Right lobe of liver (tissue), 4 donors: ENCODE data around the gene CEP70.

Experiments used
- POLR2A ChIP-seq: fragments of 450-650 bp; IDR thresholded peaks from one replicate; pipeline ENCODE4 v1.6.1; 2017; ENCODE audit warnings: antibody characterized with exemption, mild to moderate bottlenecking
- TF ChIP-seq, protein P1 (sequence below), 4 donors: fragments of 200-600 bp in 3 of 4; fragments of 450-650 bp in 1 of 4; IDR thresholded peaks; one replicate each; pipeline versions ENCODE4 v1.5.1 to v1.8.0; 2016 to 2022; ENCODE audit warnings: antibody characterized with exemption in 4 of 4, mild to moderate bottlenecking in 2 of 4
- donor health status: DM: no; HTN: no; CAD: no.
- donor health status: DM: no; HTN: no; CAD: no.
- donor health status: DM: no; HTN: yes; CAD: no.

DNA sequence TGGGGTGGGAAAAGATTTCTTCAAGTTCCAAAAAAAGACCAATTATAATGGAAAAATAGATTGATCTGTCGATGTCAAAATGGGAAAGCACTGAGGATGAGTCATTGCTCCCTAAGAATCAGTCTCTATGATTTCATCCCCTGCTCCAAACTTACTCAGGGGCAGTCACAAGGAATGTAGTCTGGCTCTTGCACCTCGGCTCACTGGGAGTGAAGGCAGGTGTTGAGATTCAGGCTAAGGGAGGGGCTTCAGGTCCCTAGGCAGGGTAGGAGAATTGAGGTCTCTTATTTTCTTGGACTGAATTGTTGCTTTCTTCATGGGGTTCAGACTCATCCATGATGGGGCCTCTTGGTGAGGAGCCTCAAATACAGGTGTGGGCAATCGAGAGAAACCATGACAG, 145.4 kb downstream of the CEP70 start:
- TF ChIP-seq POLR2A = no peak
- TF ChIP-seq, protein P1, sequence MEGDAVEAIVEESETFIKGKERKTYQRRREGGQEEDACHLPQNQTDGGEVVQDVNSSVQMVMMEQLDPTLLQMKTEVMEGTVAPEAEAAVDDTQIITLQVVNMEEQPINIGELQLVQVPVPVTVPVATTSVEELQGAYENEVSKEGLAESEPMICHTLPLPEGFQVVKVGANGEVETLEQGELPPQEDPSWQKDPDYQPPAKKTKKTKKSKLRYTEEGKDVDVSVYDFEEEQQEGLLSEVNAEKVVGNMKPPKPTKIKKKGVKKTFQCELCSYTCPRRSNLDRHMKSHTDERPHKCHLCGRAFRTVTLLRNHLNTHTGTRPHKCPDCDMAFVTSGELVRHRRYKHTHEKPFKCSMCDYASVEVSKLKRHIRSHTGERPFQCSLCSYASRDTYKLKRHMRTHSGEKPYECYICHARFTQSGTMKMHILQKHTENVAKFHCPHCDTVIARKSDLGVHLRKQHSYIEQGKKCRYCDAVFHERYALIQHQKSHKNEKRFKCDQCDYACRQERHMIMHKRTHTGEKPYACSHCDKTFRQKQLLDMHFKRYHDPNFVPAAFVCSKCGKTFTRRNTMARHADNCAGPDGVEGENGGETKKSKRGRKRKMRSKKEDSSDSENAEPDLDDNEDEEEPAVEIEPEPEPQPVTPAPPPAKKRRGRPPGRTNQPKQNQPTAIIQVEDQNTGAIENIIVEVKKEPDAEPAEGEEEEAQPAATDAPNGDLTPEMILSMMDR (IDR thresholded peaks at IDR 0.05) = no peak
